Thyroid gland (tissue), 4 donors: ENCODE data around the gene PTPRG.

Experiments used
- CTCF ChIP-seq, 6 experiments: fragments of 200-600 bp in 3 of 6; fragments of 450-650 bp in 3 of 6; sonication (generic) in 3 of 6; IDR thresholded peaks; one replicate each; pipeline ENCODE4 v1.5.1; 2016 to 2019; ENCODE audit warnings: antibody characterized with exemption in 6 of 6, mild to moderate bottlenecking in 2 of 6, inconsistent platforms in 1 of 6, moderate library complexity in 1 of 6
- POLR2A ChIP-seq, 2 donors: fragments of 450-650 bp; IDR thresholded peaks; one replicate each; pipeline ENCODE4 v1.6.1; 2017; ENCODE audit warnings: antibody characterized with exemption in 2 of 2, mild to moderate bottlenecking in 2 of 2, moderate library complexity in 1 of 2

- no peak for TF ChIP-seq CTCF (IDR thresholded peaks at IDR 0.05)
- no peak for TF ChIP-seq POLR2A (IDR thresholded peaks at IDR 0.05)
Observed at GRCh38 chr3:61980041-61980440, 418.7 kb downstream of the PTPRG start.
